Hindlimb muscle (tissue), 1 donor: ENCODE data around the gene SPC24. TPM values are rescaled to one million over a fixed set of nuclear protein-coding genes. Genes with fewer than 3 reads are reported as not detected.
"Not testable (repeated sequence)": the region's sequence is repeated elsewhere in the genome, so short reads cannot be mapped to it uniquely, and the experiment has no call there.

ENCODE experiments used
- DNase-seq: peaks from one replicate; pipeline ENCODE4 v3.0.0-alpha.2; 2013
- polyA plus RNA-seq: library from polyadenylated mRNA; unstranded; fragments of 120-200 nt; gene quantifications from one replicate; pipeline ENCODE4 v1.2.1, GENCODE V29; 2013; ENCODE audit not compliant: insufficient read length

Gene SPC24
- polyA plus RNA-seq, 1 donor = 10.2 TPM

DNA sequence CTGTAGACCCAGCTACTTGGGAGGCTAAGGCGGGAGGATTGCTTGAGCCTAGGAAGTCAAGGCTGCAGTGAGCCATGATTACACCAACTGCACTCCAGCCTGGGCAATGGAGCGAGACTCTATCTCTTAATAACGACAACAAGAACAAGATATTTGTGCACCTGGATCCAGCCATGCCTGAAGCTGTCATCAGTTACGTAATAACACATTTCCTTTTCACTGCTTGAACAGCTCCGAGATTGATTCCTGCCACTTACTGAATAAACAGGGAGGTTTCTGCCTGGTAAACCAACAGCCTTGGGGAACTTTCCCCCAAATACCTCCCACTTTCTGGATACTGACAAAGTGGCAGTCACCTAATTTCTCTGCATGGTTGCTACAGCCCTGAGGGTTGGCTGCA, 36.4 kb upstream of the SPC24 start:
- DNase-seq = no peak

- peak; percentile 63 for DNase-seq
Observed at GRCh38 chr19:11191273-11191755, 35.7 kb upstream of the SPC24 start.

- DNase-seq = no peak
Observed at GRCh38 chr19:11190501-11190900, 34.9 kb upstream of the SPC24 start.

- no peak for DNase-seq
Observed at GRCh38 chr19:11187441-11187840, 31.9 kb upstream of the SPC24 start.

GRCh38 chr19:11182994-11183393, 27.4 kb upstream of the SPC24 start:
- DNase-seq = no peak

GRCh38 chr19:11181488-11181887, 25.9 kb upstream of the SPC24 start:
- DNase-seq = no peak

DNA sequence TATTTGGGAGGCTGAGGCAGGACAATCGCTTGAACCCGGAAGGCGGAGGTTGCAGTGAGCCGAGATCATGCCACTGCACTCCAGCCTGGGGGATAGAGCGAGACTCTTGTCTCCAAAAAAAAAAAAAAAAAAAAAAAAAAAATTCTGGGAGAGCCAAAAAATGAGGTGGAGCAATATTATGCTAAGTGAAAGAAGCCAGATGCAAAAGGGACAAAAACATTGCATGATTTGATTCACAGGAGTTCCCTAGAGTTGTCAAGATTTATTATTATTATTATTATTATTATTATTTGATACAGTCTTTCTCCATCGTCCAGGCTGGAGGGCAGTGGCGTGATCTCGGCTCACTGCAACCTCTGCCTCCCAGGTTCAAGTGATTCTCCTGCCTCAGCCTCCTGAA, 25.4 kb upstream of the SPC24 start:
- DNase-seq = not testable (repeated sequence)

- no peak for DNase-seq
Observed at GRCh38 chr19:11180346-11180745, 24.8 kb upstream of the SPC24 start.

- DNase-seq = no peak
Observed at GRCh38 chr19:11179716-11180297, 24.2 kb upstream of the SPC24 start.

DNA sequence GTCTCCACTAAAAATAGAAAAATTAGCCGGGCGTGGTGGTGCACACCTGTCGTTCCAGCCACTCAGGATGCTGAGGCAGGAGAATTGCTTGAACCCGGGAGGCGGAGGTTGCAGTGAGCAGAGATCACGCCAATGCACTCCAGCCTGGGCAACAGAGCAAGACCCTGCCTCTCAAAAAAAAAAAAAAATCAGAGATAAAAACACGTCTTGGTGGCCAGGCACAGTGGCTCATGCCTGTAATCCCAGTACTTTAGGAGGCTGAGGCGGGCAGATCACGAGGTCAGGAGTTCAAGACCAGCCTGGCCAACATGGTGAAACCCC, 23.5 kb upstream of the SPC24 start:
- not testable (repeated sequence) for DNase-seq

- DNase-seq = no peak
Observed at GRCh38 chr19:11177592-11177991, 22.0 kb upstream of the SPC24 start.

GRCh38 chr19:11176466-11177193, 21.0 kb upstream of the SPC24 start:
- DNase-seq = no peak

DNA sequence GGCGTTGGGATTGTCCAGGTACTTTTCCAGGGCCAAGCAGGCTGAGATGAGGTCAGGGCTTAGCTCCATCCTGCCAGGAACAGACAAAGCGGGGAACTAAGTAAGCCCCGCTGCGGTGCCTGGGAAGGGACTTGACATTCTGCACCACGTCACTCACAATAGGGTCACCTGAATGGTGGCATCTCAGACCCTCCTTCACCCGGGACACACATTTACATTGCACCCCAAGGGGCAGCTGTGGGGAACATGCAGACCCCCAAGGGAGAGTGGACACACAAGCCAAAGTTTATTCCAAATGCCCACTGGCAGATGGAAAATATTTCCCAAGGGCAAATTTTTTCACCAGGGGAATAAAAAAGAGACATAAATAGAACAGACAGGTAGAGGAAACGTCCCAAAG, 20.3 kb upstream of the SPC24 start:
- DNase-seq = no peak

DNA sequence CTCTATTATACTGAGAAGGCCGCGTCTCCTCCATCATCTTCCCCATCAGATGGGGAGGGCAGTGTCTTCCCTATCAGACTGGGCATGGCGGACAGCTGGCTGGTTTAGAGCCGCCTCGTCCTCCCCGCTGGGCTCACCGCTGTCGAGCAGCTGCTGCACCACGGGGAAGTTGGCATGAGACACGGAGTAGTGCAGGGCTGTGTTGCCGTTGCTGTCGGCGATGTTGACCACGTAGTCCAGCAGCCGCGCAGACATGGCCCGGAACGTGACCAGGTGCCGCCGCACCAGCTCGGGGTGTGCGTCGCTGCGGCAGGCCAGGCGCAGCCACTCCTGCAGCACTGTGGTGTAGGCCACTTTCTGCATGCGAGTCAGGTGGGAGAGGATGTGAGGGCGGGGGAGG, 18.8 kb upstream of the SPC24 start:
- DNase-seq = no peak

GRCh38 chr19:11173516-11174155, 18.1 kb upstream of the SPC24 start:
- no peak for DNase-seq

DNA sequence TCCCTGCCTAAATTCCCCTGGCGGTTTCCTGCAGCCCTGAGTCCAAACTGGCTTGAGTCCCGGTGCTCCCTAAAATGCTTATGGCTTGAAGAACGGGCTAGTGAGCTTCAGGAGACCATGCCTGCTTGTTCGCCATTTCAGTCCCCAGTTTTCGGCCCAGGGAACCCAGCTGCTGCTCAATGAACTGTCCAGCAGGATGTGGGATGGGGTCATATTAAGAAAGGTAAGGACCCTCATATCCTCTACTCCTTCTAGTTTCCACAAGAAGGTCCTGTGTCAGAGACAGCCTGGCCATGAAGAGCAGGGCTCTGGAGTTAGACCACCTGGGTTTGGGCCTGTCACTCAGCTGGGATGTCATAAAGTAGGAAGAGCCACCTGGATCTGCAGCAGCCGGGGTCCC, 17.0 kb upstream of the SPC24 start:
- no peak for DNase-seq

- DNase-seq = no peak
Observed at GRCh38 chr19:11171144-11171543, 15.6 kb upstream of the SPC24 start.

GRCh38 chr19:11169896-11170678, 14.5 kb upstream of the SPC24 start:
- DNase-seq = no peak

- DNase-seq = no peak
Observed at GRCh38 chr19:11168568-11168967, 13.0 kb upstream of the SPC24 start.

- no peak for DNase-seq
Observed at GRCh38 chr19:11166281-11167142, 10.9 kb upstream of the SPC24 start.

GRCh38 chr19:11165486-11166030, 10.0 kb upstream of the SPC24 start:
- no peak for DNase-seq

GRCh38 chr19:11164879-11165406, 9.4 kb upstream of the SPC24 start:
- DNase-seq = peak; percentile 88
